Kidney (tissue), 2 donors: ENCODE results near the gene PHLPP2. TPM values are rescaled to one million over a fixed set of nuclear protein-coding genes. Genes with fewer than 3 reads are reported as not detected.

ENCODE experiments used
- polyA plus RNA-seq: library from polyadenylated mRNA; stranded (reverse); fragments of 350-450 nt; fragmentation: Illumina TruSeq; extraction: RNeasy Lipid Tissue Mini Kit (QIAGEN cat#74804); gene quantifications from one replicate; pipeline ENCODE4 v1.2.3, GENCODE V29; 2014; ENCODE audit warnings: low read depth, low replicate concordance; ENCODE audit not compliant: insufficient read depth
- total RNA-seq: library from RNA; stranded (reverse); fragmentation: NEBNext Ultra II Directional; extraction: Animal tissue kit (Norgen Biotek cat#: 25700); gene quantifications from one replicate; pipeline ENCODE4 v1.2.1, GENCODE V29; 2021
- donor health status: DM: yes; HTN: yes; CAD: no.

PHLPP2 gene
- total and polyA plus RNA-seq, 2 donors from 2014 or later: 2.8 to 7.1 TPM

Other genes with a start within 250 kb of the PHLPP2 start
- 22.3 TPM for gene ZNF19, start 235.4 kb downstream of the PHLPP2 start, total RNA-seq
- 5.9 TPM for gene ZNF19, start 235.4 kb downstream of the PHLPP2 start, polyA plus RNA-seq
- not detected for gene CHST4, start 198.3 kb downstream of the PHLPP2 start, total RNA-seq
- gene CHST4, start 198.3 kb downstream of the PHLPP2 start, polyA plus RNA-seq: not detected
- gene TAT, start 147.6 kb downstream of the PHLPP2 start, total RNA-seq: not detected
- not detected for gene TAT, start 147.6 kb downstream of the PHLPP2 start, polyA plus RNA-seq
- 10.3 TPM for gene MARVELD3, start 98.5 kb downstream of the PHLPP2 start, total RNA-seq
- gene MARVELD3, start 98.5 kb downstream of the PHLPP2 start, polyA plus RNA-seq: 10.6 TPM
- 111 TPM for gene AP1G1, start 84.1 kb upstream of the PHLPP2 start, total RNA-seq
- gene AP1G1, start 84.1 kb upstream of the PHLPP2 start, polyA plus RNA-seq: 28.0 TPM
- 37.5 TPM for gene ATXN1L, start 121.3 kb upstream of the PHLPP2 start, total RNA-seq
- gene ATXN1L, start 121.3 kb upstream of the PHLPP2 start, polyA plus RNA-seq: 7.4 TPM
- gene ZNF821, start 159.5 kb upstream of the PHLPP2 start, total RNA-seq: 7.1 TPM
- gene ZNF821, start 159.5 kb upstream of the PHLPP2 start, polyA plus RNA-seq: 10.0 TPM
- gene IST1, start 170.8 kb upstream of the PHLPP2 start, total RNA-seq: 220 TPM
- gene IST1, start 170.8 kb upstream of the PHLPP2 start, polyA plus RNA-seq: 138 TPM